Measurements from ENCODE around the gene NATD1. TPM values are rescaled to one million over a fixed set of nuclear protein-coding genes. Genes with fewer than 3 reads are reported as not detected.
A peak's percentile ranks its signal among the peaks of the same experiment; 100 is the strongest.

NATD1 gene, protein sequence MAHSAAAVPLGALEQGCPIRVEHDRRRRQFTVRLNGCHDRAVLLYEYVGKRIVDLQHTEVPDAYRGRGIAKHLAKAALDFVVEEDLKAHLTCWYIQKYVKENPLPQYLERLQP
- 0.72 and 0.88 TPM in 2 replicates for total RNA-seq (2014; rRNA removed; shearing (Covaris generic))

DNA sequence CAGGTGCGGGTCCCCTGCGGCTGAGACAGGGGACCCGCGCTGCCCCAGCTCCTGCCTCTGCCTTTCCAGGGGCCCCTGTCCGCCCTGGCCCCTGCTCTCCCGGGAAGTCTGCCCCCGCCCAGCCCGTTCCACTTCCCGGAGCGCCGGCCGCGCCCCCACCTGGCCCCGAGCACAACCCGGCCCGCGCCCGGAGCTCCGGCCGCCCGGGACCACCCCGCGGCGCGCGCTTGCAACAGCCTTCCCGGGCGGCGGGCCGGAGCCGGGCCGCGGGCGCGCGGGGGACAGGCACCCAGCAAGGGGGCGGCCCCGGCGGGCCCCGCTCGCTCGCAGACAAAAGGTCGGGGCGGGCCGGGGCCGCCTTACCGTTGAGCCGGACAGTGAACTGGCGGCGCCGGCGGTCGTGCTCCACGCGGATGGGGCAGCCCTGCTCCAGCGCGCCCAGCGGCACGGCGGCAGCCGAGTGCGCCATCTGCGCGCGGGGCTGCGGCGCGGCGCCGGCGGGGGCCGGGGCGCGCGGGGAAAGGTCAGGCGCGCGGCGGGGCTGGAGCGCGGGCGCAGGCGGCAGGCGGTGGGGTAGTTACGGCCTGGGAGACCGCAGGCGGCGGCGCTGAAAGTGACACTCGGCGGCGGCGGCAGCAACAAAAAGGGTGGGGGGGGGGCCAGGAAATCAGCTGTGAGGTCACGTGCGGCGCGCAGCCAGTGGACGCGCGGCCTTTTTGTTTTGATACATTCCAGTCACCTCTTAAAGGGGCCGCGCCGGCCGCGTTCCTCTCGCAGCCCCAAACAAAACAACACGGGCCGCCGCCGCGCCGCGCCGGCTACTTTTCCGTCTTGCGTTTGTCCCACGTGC is at the start of gene NATD1:
Gene NATD1, minus strand, starts transcription at position 615 of the 850 bp plus-strand sequence. Its CDS starts 146 bp downstream, at position 469.
- DNase-seq (ENCODE audit: low read depth), result peak; percentile 77

DNA sequence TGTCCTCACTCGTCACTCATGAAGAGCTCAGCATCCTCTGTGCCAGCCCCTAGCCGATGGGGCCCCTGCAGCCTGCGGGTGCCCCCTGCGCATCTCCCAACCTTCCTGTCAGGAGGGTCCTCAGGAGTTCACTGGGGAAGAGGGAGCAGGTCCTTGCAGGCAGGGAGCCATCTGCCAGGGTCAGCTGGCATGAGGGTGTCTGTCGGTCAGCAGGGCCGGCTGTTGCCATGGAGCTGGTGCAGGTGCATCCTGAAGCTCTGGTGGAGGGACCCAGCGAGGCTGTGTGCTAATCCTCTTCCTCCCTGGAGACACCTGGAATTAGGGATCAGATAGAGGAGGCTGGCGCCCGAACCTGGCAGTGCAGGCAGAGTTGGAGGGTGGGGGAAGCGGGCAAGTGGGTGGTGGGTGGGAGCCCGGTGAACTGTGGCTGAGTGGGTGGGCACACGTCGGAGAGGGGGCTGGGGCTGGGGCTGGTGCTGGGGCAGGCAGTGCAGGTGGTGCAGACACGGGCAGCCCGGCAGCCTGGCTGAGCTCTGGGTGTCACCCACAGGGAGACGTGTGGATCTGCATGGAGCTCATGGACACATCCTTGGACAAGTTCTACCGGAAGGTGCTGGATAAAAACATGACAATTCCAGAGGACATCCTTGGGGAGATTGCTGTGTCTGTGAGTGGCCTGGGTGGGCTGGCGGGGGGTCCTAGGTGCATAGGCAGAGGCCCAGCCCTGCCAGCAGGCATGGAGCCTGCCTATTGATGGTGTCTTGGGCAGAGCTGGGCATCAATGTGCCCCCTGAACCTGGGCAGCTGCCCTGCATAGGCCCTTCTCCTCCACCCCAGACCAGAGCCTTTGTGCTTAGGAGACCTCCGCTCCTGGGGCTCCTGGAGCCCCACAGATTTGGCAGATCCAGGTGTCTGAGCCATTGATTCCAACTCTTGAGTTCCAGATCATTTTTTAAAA is 48.7 kb upstream of the NATD1 start:
- DNase-seq (ENCODE audit: low read depth), result no peak

DNA sequence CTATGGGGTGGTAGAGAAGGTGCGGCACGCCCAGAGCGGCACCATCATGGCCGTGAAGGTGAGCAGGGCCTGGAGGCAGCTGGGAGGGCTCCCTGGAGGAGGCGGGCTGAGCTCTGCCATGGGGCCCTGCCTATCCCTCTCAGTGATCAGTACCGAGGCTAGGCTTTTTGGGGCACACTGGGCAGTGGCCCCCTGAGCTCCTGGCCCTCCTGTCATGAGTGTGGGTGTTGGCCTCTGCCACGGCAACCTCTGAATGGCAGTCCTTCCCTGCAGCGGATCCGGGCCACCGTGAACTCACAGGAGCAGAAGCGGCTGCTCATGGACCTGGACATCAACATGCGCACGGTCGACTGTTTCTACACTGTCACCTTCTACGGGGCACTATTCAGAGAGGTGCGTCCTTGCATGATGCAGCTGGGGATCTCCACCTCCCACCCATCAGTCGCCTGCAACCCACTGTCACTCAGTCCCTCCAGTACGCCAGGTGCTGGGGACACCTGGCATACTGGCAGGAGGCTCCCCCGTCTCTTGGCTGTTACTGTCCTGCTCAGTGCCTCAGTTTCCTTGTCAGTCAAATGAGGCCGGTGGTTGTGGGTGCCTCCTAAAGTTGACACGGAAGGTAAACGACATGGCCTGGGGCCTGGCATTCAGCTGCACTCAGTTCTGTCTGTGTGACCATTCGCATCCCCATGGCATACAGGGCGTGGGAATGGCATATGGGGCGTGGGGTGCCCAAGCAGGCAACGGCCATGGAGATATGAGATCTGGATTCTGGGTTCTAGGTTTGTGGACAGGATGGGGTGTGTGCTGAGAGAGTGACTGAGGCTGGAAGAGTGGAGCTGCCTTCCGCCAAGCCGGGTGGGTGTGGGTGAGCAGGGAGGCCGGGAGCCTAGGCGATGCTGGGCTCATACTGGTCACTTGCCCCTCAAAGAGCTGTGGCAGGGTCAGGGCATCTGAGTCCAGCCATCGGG is 47.7 kb upstream of the NATD1 start:
- DNase-seq (ENCODE audit: low read depth), result no peak

DNA sequence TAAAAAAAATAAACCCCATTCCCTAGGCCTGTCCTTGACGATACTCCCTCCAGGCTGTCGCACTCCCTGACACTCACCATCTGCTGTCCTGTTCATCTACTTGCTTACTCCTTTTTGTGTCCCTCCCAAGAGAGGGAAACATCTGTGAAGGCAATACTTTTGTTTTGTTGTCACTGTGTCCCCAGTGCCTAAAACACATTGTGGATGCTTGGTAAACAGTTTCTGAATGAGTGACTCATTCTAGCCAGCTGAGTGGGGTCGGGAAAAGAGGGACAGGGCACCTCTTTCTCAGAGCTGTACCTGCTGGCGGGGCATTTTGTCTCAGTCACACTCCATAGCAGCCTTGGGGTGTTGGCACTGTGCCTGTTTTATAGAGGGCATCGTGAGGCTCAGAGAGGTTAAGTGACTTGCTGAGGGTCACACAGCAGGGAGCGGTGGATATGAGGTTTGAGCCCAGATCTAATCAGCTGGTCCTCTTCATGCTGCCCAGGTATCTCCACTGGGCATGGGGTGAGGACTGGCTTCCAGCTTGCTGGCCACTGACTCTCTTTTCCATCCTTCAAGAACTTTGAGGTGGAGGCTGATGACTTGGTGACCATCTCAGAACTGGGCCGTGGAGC is 46.9 kb upstream of the NATD1 start:
- DNase-seq (ENCODE audit: low read depth), result no peak

DNA sequence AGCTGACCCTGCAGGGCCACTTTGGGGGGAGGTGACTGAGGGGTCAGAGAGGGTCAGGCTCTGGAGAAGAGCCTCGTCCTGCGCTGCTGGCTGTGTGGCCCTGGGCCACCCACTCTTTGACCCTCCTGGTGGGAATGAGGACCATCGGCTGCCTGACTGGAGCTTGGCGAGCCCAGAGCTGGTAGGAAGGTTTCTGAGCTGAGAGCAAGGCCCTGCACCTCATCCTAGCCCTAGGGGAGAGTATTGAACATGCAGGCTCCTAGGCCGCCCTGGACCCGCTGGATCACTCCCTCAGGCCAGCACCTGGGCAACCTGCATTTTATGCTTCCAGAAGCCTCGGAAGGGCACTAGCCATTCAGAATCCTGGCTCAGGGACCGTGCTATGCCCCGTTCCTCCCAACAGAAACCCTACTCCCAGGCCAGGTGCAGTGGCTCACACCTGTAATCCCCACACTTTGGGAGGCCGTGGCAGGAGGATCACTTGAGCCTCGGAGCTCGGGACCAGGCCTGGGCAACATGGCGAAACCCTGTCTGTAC is 45.8 kb upstream of the NATD1 start:
- DNase-seq (ENCODE audit: low read depth), result no peak

DNA sequence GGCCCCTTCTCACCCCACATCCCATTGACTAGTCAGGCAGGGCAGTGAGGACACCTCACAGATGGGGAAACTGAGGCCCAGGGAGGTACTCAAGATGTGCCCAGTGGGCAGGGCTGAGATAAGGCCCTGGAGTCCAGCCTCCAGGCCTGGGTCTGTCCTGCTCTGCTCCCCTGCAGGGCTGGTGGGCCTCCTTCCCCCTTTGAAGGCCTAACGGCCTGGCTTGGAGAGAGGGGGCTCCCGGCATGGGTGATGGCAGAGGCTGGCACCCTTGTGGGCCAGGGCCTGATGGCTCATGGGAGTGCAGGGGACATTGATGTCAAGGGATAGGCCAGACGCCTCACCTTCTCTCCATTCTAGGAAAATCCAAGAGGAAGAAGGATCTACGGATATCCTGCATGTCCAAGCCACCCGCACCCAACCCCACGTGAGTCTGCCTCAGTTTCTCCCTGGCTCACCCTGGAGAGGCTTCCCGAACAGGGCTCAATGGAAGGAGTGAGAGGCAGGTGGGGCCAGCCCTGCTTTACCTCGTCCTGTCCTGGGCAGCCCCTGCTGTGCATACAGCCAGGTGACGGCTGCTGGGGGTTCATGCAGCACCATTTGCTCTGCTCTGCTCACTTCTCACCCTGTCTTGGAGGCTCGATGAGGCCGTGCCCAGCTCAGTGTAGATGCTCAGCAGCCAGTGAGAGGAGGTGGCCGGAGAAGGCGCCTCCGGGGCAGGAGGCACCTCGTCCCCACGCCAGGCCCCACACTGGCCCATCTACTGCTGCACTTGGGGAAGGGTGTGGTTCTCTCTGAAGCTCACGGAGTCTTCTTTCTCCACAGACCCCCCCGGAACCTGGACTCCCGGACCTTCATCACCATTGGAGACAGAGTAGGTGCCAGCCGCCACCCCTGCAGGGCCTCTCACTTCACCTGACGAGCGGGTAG is 45.1 kb upstream of the NATD1 start:
- DNase-seq (ENCODE audit: low read depth), result no peak

- no peak for DNase-seq (ENCODE audit: low read depth)
These were observed 44.4 kb upstream of the NATD1 start for GRCh38 chr17:21297597-21297996.

DNA sequence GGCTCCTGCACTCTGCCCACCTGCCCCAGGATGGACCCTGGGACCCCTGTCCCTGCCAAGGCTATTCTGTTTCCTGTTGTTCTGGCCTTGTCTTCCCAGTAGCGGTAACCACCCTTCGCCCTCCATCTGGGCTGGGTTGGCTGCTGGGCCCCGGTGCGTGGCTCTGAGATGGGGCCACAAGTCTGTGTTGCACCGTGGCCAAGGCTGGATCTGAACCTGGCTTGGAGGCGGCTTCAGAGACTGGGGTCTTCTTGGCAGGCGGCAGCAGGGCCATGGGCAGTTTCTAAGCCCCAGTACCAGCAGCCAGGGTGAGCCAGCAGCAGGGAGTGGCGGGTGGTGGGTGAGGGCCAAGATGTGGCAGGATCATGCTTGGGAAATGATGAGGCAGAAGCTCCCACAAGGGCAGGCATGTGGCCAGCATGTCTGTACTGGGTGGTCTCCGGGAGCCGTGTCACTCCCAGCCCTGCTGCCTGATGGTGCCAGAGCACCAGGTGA is 43.9 kb upstream of the NATD1 start:
- no peak for DNase-seq (ENCODE audit: low read depth)

DNA sequence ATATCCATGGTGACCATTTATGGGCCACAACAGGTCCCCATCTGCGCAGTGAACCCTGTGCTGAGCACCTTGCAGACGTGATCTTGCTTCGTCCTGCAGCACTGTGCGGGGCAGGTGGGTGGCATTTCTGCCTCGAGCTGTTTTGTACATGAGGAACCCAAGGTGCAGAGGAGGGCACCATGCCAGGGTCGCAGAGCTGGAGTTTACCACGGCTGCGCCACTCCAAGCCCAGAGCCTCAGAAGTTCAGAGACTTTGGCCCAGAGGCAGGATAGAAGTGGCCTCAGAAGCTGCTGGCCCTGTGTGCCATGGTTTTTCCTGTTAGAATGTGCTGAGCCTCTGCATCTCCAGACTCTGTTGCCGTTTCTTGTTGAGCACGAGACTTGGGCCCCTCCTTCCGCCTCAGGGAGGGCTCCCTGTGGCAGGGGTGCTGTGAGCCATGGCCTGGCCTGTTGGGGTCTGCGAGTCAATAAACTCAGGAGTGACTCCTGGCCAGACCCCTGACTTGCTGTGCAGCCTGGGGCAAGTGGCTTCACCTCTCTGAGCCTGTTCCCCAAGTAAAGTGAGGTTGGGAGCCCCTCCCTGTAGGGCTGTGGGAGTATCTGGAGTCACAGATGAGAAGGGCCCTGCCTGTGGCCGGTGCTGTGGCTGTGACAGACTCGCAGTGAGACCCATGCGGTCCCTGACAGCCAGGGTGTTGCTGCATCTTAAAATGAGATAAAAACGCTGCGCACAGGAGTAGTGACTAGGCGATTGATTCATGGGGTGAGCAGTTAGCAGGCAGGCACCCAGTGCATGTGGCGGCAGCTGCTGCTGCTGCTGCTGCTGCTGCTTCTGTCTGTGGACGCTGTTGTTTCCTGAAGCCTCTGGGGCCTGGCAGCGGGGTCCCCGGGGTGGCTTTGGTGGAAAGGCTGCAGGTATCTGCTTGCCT is 43.2 kb upstream of the NATD1 start:
- DNase-seq (ENCODE audit: low read depth), result peak; percentile 44

- DNase-seq (ENCODE audit: low read depth), result peak; percentile 75
These were observed 42.1 kb upstream of the NATD1 start for GRCh38 chr17:21295036-21295952.

DNA sequence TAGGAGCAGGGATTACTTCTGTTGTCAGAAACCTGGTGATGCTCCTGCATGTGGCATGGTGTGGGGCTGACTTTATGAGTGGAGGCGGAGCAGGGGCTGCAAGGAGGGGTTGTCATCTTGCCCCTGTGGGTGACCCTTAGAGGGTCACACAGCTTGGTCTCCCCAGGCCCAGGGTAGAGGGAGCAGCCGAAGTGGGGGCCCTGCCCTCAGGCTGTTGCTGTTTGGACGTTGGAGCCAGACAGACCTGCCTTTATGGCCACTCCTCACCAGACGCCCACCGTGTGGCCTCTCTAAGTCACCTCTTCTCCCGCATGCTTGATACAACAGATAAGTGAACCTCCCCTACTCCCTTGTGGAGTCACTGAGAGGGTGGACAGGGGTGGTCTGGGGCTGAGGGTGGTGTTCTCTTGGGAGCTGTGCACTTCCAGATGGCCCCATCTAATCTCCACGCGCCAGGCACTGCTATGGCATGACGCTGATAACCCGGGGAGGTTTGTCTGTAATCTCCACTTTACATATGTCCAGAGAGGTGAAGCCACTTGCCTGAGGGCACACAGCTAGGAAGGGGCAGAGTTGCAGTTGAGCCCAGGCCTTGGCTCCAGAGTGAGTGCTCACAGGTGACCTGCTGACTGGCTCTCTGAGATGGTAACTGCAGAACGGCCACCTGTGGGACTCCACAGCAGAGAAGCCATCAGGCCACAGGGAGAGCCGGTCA is 41.3 kb upstream of the NATD1 start:
- DNase-seq (ENCODE audit: low read depth), result no peak

GRCh38 chr17:21293831-21294210 is 40.6 kb upstream of the NATD1 start:
- no peak for DNase-seq (ENCODE audit: low read depth)

GRCh38 chr17:21292867-21293830 is 39.9 kb upstream of the NATD1 start:
- DNase-seq (ENCODE audit: low read depth), result no peak

GRCh38 chr17:21291862-21292261 is 38.7 kb upstream of the NATD1 start:
- no peak for DNase-seq (ENCODE audit: low read depth)

GRCh38 chr17:21291357-21291756 is 38.1 kb upstream of the NATD1 start:
- no peak for DNase-seq (ENCODE audit: low read depth)
